Activated gamma-delta T cell treated with anti-CD3 and anti-CD28 coated beads, Interleukin-2, amount 50 U/mL, for 16 hours (primary cell): ENCODE results near the gene MPND.

Source experiments
- DNase-seq: peaks from one replicate; pipeline ENCODE4 v3.0.0-alpha.2; 2020; ENCODE audit warnings: low read depth

MPND gene

DNA sequence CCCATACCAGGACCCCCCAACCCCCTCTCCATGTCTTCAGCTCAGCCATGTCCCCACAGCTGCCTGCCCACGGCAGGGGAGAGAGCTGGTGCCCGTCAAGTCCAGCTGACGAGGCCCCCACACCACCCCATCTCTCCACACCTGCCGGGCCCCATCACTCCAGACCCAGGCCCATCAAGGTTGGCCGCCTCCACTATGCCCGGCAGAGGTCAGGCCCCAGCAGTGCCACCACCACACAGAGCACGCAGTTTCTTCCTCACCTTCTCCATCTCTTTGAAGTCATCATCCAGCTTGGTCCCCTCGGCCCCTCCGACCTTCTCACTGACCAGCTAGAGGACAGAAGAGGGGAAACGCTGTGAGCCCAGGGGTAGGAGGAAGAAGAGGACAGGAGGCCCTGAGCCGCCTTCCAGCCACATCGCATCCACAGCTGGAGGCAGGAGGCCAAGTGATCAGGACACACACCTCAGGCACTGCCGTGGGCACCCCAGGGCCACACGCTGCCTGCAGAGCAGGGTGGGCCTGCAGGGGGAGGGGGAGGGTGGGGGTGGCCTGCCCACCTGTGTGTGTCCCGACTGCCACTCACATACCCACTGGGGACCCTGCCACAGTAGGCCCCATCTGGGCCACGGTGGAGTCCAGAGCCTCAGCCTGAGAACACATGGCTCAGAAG is 23.4 kb downstream of the MPND start:
- DNase-seq: no peak

DNA sequence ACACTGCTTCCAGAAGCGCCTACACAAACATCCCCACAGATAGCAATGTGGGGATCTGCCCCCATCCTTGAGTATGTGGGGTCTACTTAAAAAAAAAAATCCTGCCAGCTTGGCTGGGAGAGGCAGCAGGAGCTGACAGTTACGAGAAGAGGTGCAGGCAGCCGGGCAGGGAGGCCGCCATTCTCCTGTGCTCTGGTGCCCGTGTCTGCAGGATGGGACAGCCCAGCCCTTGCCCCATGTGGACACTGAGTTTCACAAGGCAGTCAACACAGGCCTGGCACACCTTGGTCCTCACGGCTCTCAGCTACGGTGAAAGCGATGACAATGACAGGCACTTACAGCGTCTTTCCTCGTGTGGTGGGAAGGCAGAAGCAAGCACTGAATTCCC is 24.0 kb downstream of the MPND start:
- DNase-seq: no peak

DNA sequence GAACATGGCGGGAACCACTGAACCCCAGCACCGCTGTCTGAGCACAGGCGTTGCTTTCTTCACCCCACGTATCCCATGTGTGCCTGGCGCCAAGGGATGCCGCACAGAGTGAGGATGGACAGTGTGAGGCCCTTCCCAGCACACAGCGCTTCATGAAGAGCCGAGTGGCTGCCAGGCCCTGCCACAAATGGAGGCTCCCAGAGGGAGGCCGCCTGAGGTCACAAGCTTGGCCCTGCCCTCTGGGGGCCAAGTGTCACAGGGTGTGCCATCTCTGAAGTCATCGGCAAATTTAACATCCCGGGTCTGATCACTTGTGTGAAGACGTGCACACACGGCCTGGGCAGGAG is 24.4 kb downstream of the MPND start:
- no peak for DNase-seq

DNA sequence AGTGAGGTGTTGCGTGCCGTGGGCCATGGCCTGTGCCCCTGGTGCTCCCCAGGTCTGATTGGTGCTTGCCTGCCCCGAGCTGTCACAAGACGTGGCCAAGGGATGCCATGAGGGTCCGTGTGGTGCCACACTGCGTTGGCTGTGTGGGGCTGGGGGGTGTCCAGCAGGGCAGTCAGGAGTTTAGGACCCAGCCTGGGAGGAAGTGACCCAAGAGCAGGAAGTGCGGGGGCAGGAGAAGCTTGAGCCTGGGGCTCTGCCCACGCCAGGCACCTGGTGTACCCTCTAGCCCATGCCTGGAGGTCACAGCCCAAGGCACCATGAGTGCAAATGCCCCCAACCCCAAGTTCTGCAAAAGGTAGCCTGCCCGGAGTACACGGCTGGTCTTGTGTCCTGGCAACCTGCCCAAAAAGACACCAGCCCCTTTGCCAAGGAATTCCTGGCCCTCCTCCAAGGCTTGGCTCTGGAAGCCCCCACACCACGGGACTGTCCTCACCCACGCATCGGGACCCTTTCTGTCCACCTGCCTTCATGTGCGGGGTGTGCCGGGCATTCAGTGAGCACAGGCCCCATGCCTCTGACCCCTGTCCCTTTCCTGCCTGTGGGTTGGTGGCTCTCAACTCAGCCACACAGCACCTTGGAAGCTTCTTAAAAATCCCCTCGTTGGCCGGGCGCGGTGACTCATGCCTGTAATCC is 24.9 kb downstream of the MPND start:
- DNase-seq: no peak

DNA sequence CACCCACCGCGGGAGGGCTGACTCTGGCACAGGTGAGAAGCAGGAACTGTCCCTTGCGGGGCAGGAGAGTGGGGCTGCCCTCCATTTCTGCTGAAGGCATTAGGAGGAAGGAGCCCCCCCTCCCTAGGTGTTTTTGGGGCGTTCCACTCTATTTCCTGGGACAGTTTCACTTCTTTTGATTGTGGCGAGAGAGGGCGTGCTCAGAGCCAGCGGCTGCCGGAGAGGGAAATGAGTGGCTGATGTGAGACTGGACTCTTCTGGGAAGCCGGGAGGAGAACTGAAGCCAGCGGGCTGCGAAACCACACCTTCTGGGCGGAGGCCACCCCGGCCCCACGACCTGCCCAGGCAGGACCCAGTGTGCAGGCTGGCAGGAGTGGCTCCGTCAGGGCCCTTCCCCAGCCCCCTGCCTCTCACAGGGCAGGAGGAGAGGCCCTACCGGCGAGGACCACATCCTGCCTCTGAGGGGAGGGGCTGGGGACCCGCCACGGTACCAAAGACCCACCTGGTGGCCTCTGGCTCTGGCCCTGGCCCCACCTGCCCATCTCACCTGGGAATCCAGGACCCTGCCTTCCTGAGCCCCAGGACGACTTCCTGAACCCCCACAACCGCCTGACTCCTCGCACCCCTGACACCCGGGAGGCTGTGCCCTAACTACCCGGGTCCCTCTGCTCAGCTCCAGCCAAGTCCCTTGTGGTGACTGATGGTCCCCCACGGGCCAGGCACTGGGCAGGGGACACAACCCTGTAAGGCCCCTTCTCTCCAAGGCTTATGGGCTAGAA is 25.9 kb downstream of the MPND start:
- peak; percentile 55 for DNase-seq

DNA sequence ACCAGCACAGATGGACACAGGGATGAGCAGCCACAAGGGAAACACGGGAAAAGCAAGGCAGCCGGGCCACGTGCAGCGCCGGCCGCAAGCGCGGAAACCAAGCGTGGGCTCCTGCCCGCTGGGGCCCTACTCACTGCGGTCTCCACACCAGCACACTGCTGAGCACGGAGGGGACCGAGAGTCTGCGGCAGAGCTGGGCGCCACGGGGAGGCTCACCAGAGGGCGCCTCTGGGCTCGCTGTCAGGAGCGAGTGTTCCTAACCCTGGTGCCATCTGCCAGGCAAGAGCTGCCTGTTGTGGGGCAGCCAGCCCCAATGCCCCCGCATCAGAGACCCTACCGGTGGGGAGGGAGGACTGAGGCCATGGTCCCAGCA is 26.5 kb downstream of the MPND start:
- DNase-seq: peak; percentile 61

DNA sequence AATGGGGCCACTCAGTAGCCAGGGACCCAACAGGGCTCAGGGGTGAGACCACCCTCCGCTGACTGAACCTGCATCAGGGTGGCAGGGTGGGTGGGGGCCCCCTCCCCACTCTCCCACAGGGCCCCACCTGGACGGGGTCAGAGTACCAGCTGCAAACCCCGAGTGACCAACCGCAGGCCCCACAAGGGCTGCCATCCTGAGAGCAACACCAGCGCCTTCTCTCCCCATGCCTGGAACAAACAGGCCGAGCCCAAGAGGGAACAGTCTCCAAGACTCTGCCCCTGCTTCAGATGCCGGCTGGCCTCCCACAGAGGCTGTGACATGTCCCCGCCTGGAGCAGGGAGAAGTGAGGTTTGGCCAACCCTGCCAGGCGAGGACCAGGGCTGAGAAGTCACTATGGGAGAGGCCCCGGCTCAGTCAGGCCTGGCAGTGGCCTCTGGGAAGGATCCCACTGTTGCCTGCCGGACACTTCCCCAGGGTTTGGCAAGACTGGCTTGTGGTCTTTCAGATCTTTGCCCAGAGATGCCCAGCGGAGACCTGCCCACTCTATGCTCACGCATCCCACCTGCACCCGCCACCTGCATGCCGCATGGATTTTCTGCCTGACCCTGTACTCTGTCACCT is 27.2 kb downstream of the MPND start:
- no peak for DNase-seq

DNA sequence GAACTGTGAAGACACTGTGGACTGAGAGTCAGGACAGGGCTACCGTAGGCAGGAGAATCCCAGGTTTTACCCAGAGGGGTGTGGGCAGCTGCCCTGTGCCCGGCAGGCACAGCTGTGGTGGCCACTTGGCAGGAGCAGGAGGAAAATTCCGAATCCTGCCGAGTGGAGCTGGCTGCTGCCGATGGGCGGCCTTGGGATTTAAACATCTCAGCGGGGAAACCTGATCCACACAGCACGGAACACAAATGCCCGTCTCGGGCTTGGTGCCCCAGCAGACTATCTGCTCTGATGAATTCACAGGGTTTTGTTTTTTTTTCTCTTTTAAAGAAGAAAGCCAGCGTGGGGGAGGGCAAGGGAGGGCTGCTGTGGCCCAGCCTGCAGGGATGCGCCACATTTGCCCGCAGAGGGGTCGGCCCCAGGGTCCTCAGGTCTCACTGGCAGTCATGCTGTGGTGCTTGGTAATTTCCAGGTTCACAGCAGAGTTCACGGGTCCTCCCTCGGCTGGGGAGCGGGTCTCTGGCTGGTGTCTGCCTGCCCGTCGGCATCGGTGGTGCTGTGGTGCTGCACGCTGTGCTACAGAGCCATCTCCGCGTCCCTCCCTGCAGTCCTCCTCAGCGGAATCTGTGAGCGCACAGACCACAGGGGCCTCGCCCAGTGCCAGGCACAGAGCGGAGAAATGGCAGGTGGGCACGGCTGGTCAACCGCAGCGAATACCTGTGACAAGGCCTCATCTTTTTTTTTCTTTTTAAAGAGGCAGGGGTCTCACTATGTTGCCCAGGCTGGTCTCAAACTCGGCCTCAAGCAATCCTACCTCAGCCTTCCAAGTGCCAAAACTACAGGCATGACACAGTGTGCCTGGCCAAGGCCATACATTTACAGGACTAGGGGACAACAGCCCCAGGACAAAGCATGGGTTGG is 28.1 kb downstream of the MPND start:
- DNase-seq: no peak

DNA sequence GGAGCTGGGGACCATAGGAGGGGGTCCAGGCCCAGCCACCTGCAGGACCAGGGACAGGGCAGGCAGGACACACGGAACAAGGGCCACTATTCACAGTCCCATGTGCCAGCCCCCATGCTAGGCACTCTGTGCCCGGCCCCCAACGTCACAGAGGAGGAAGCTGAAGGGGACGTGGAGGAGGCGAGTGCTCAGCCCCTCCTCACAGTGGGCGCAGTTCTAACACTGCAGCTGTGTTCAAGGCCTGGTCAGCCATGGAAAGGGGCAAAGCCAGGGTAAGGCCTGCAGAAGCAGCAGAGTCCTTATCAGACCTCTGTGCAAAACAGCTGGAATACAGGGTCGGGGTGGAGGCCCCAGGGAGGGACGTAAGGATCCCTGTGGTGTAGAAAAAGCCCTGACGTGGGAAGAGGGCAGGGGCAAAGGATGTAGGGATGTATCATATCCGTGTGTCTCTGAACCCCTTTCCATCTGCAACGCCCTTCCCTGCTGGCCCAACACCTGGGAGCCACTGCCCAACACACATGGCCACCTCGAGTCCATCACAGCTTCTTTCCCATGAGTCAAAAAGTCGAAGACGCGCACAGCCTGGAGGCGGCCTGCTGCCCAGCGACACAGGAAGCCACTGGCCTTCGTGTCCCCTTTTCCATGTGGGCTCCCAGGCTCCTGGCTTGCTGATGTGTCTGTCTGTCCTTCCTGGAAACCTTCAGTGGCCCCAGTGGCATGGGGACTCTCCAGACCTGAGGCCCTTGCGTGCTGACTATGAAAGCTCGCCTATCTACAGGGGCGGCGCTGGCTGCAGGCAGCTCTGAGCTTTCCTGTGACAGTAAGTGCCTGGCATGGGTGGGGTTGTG is 29.0 kb downstream of the MPND start:
- DNase-seq: no peak

DNA sequence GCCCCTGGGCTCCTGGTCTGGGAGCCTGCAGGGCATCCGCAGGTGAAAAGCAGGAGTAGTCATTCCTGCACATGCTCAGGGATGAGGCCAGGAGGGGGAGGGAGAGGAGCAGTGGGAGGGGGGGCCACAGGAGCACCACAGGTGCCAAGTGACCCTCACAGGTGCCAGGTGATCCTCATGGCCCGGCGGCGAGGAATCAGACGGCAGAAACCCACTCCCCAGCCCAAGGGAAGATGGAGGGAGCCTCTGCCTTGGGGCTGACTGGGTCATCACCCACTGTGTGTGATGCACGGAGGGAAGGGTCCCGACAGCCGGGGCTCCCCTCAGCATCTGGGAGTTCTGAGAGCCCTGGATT is 29.6 kb downstream of the MPND start:
- DNase-seq: no peak

DNA sequence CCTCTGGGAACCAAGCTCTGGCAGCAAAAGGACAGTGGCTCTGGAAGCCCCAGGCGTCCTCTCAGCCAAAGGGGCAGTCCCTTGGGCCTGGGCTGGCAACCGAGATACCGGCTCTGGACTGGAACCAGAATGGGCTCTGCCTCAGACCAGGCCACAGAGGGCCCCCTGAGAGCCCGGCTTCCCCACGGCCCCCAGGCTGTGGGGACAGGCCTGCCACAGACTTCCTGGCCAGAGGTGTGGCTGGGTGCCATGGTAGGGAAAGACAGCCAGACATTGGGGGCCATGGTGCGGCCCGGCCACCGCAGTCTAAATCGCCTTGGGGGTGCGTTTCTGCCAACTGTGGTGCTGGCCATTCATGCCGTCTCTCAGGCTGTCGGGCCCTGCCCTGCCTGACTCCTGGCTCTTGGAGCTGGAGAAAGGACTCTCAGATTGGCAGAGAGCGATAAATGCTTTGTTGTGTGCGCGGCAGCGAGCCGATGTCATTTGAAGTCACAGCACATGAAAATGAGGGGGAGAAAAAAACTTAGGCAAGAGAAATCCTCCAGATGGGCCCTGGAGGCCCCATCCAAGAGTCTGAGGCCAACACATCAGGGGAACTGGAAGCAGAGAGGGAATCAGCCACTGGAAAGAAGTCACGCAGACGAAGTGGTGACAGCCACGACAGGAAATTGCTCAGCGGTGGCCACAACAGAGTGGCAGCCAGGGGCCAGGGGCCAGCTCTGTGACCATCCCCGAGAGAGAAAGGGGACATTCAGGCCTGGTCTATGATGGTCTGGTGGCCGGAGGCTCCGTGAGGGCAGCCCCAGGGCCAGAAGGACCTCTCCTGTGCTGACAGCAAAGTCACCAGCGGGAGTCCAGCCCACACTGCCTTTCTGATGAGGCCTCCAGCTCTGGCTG is 30.5 kb downstream of the MPND start:
- no peak for DNase-seq

DNA sequence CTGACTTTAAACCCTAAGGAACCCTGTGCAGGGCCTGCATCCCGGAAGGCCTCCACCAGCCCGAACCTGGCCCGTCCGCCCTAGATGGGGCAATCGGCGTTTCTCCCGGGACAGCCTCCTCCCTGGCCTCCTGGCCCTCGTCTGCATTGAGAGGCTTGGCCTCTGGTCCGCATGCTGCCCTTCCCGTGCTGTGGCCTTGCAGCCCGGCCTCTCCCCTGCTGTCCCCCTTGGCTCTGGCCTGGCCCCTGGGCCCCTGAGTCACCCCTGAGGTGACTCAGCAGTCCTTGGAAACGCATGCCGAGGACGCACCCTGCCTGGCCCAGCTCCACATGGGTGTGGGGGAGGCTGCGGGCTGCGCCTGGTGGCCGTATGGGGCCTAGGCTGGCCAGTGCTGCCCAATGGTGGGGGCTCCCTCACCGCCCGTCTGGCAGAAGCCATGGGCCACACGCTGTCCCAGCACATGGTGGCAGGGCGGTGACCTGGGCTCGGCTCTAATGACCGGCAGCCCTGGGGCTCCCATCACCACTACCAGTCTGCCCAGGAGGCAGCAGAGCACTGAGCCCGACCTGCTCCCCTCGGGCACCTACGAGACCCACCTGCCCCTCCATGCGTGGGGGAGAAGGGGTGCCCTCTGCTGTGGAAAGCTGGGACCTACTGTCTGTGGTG is 31.3 kb downstream of the MPND start:
- DNase-seq: no peak

DNA sequence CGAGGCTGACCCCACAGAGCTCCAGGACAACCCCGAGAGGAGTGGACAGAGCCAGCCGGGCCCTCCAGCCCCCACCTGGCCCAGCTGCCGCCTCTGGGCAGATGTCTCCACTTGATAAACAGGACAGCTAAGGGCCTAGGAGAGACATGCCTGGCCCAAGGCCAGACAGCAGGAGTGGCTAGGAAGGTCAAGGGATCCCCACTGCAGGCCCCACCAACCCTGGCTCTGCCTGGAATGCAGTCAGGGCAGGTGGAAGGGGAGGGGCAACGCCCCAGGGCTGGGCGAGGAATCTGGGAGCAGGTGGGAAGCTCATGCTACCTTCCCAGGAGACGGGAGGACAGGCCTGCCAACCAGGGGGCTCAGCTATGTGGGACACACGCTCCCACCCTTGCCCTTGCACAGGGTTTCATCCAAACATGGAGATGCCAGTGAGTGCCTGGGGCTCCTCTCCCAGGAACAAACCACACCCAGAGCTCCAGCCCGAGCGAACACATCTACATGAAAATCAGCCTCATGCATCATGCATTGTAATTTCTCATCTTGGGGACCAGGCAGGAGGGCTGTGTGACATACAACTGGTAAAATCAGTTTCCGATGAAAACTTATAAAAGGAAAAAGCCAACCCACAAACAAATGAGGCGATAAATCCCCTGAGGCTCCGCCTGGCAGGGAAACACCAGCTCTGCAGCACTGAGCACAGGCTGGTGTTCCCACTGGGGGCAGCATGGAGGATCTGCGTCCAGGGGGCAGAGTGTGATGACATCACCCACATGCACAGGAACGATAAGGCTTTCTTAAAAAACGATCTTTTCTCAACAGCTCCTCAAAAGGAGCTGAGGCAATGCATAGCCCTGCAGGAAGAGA is 32.0 kb downstream of the MPND start:
- DNase-seq: no peak

DNA sequence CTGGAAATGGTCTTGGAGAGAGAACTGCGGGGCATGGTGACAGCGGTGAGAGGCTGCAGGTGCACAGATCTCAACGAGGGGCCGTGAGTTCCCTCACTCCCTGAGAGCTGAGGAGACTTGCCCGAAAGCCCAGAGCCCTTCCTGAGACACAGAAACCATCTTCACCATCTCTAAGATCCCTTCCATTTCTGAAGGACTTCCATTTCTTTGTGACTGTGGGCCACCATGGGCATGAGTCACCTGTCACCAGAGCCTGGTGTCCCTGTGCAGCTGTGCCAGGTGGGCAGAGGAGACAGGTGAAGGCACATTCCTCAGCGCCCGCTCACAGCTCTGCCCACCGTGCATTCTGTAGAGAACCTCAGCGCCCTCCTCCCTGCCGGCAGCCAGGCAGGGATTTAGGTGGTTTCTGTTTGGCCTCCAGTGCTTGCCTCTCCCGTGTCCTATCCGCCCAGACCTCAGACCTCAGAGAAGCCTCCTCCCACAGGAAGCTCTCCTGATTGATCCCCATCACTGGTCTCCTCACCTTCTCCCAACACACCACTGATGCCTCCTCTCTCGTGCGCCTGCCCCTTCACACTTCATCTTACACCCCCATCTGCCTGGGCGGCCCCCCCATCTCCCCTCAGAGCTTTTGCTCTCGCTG is 32.8 kb downstream of the MPND start:
- DNase-seq: no peak

DNA sequence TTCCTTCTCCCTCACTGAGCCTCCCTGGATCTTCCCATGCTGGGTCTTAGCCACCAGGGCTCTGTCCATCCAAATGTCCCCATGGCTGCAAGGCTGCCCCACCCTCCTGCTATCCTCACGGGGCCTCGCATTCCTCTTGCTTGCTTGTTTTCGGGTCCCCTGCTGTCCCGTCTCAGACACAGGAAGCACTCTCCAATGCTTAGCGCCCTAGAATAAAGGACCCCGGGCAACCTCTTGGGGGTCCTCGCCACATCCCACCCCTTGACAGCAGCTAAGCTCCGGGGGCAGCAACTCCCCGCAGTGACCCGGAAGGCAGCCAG is 33.3 kb downstream of the MPND start:
- DNase-seq: no peak

DNA sequence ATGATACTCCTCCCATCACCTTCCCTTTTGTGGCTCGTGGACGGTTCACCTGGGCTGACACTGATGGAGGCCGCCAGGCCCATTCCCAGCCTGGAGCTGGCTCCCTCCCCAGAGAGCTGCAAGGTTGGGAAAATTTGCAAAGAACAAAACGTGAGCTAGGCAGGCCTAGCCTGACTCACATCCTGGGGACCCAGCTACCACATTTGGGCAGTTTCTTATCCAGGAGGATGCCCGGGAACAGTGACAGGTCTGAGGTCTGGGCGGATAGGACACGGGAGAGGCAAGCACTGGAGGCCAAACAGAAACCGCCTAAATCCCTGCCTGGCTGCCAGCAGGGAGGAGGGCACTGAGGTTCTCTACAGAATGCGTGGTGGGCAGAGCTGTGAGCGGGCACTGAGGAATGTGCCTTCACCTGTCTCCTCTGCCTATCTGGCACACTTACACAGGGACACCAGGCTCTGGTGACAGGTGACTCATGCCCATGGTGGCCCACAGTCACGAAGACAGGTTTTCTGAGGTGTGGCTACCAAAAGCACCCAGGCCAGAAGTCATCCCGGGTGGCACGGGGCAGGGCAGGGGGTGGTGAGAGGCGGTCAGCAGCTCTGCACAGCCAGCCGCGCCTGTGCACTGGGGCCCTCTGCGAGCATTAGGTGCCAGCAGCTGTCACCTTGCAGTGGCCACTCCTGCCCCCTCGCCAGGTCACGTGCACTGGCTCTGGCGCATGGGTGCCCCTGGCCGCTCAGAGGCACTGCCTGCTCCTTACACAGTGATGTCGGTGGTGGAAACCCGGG is 33.8 kb downstream of the MPND start:
- no peak for DNase-seq

DNA sequence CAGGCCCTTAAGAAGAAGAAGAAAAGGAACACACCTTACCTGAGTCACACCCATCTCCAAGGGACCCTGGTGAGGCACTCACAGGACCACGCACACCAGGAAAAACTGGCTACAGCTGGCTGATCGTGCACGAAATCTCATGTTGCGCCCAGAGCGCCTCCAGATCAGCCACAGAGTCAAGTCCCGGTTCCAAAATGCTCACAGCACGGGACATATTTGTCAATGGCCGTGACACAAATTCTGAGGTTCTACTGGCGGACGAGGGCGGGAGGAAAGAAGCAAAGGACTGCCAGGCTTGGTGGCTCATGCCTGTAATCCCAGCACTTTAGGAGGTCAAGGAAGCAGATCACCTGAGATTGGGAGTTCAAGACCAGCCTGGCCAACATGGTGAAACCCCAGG is 35.5 kb downstream of the MPND start:
- no peak for DNase-seq
